ENCODE results near the gene PTPRT. TPM values are rescaled to one million over a fixed set of nuclear protein-coding genes. Genes with fewer than 3 reads are reported as not detected.

Gene PTPRT
- total and polyA plus RNA-seq, 2 of the 4 experiments (the other 2 are of a cell fraction) = not detected

- 0% methylated on average over 1 of the region's 3 CpGs; no CpG with 5 or more reads in 1 of the 2 experiments for whole genome bisulfite sequencing, 2 experiments (ENCODE audit: extremely low coverage in 2 of 2, insufficient read length in 1 of 2)
- H3K4me2 ChIP-seq (ENCODE audit: low read depth, low read length) = no peak overlapping the region
- dilution Hi-C loops (cut with HindIII; ENCODE audit: low sequenced_read_pairs, unreplicated experiment) = no loop called here
Observed at GRCh38 chr20:42444799-42445198, 744.9 kb downstream of the PTPRT start.

More at GRCh38 chr20:42444799-42445198, 744.9 kb downstream of the PTPRT start:
- H3K4ac ChIP-seq (ENCODE audit: low read depth, low read length) = no peak overlapping the region
- intact Hi-C loops (cut with micrococcal nuclease) = no loop called here
- no peak overlapping the region for H3K14ac ChIP-seq (replicated peaks; ENCODE audit: low read depth, low read length)
- H2BK5ac ChIP-seq (ENCODE audit: low read depth, low read length, poor library complexity, severe bottlenecking) = no peak overlapping the region
- H4K20me1 ChIP-seq (ENCODE audit: insufficient read depth, low read length) = no peaks in the 10 kb centered on the region
- BruUV-seq (replicated peaks) = no TSS peak
- H3K27ac ChIP-seq (ENCODE audit: insufficient read depth, low read length) = no peak overlapping the region
- no peak overlapping the region for H2AK5ac ChIP-seq (ENCODE audit: low read depth, low read length)
- no peaks in the 10 kb centered on the region for H3K79me1 ChIP-seq (ENCODE audit: low read depth in 1 of 2, low read length in 2 of 2)
- no peak overlapping the region for H4K5ac ChIP-seq (ENCODE audit: low read depth, low read length)
- no peaks in the 10 kb centered on the region for H3K9me1 ChIP-seq (ENCODE audit: insufficient read depth, low read length)
- H4K8ac ChIP-seq (ENCODE audit: low read depth in 2 of 2, low read length in 2 of 2) = no peak overlapping the region
- H2BK15ac ChIP-seq (ENCODE audit: low read depth, low read length) = no peak overlapping the region
- H3K4me1 ChIP-seq (ENCODE audit: control insufficient read depth, insufficient read depth, low read length) = no peaks in the 10 kb centered on the region
- no peak overlapping the region for H2AK9ac ChIP-seq (replicated peaks; ENCODE audit: low read depth, low read length, poor library complexity)
- no peak overlapping the region for H3K23ac ChIP-seq (ENCODE audit: low read depth, low read length)
- in situ Hi-C loops (cut with MboI; ENCODE audit: low sequenced_read_pairs) = no loop called here
- POLR2A ChIA-PET (ENCODE audit: unreplicated experiment) = no interaction called here
- H3K4me3 ChIP-seq (ENCODE audit: insufficient read depth, low read depth, low read length) = no peak overlapping the region
- H4K91ac ChIP-seq (ENCODE audit: insufficient read depth, low read depth, low read length) = no peak overlapping the region
- TF ChIP-seq POLR2A (IDR thresholded peaks at IDR 0.05; ENCODE audit: low read depth, low read length) (no peak), USF2 (IDR thresholded peaks at IDR 0.05; ENCODE audit: low read depth, low read length) (no peak), MXI1 (IDR thresholded peaks at IDR 0.05; ENCODE audit: borderline replicate concordance, low read depth, low read length) (no peak), BHLHE40 (IDR thresholded peaks at IDR 0.05; ENCODE audit: low read depth, low read length) (no peak), CEBPB (IDR thresholded peaks at IDR 0.05; ENCODE audit: low read depth, low read length) (no peak), NFE2L2 (IDR thresholded peaks at IDR 0.05; ENCODE audit: low read depth, low read length) (no peak), RCOR1 (IDR thresholded peaks at IDR 0.05; ENCODE audit: insufficient replicate concordance, low read length) (no peak), RAD21 (IDR thresholded peaks at IDR 0.05; ENCODE audit: low read length) (no peak), MAFK (IDR thresholded peaks at IDR 0.05; ENCODE audit: low read depth, low read length) (no peak), SMC3 (IDR thresholded peaks at IDR 0.05; ENCODE audit: low read depth, low read length) (no peak), FOS (IDR thresholded peaks at IDR 0.05; ENCODE audit: low read depth, low read length) (no peak), ELK1 (IDR thresholded peaks at IDR 0.05; ENCODE audit: borderline replicate concordance, low read depth, low read length) (no peak), RFX5 (IDR thresholded peaks at IDR 0.05; ENCODE audit: low read depth, low read length) (no peak), MAZ (IDR thresholded peaks at IDR 0.05; ENCODE audit: borderline replicate concordance, low read depth, low read length) (no peak), CTCF (conservative IDR thresholded peaks at IDR 0.05; ENCODE audit: low read depth, low read length) (no peak), CHD1 (IDR thresholded peaks at IDR 0.05; ENCODE audit: low read depth, low read length) (no peak)
- DNase-seq = no peak
- H2BK20ac ChIP-seq (ENCODE audit: low read depth, low read length) = no peak overlapping the region
- no peak overlapping the region for H3K9ac ChIP-seq (ENCODE audit: low read depth, low read length)
- H2AFZ ChIP-seq (replicated peaks; ENCODE audit: low read length, poor library complexity) = no peak overlapping the region
- CTCF ChIA-PET = no interaction called here
- H3K36me3 ChIP-seq (ENCODE audit: control insufficient read depth, insufficient read depth, low read length) = no peaks in the 10 kb centered on the region
- no peak overlapping the region for H2BK120ac ChIP-seq (ENCODE audit: low read depth, low read length)
- no peak overlapping the region for H3K56ac ChIP-seq (ENCODE audit: extremely low read depth, insufficient read depth, low read length)
- H3K18ac ChIP-seq (ENCODE audit: low read depth, low read length) = no peak overlapping the region
- H3K9me3 ChIP-seq (ENCODE audit: control insufficient read depth, insufficient read depth, low read length) = peaks cover 23% of the 10 kb centered on the region
- no peak for ATAC-seq (ENCODE audit: low read depth)
- H3K27me3 ChIP-seq (ENCODE audit: control insufficient read depth, insufficient read depth, low read length) = no peaks in the 10 kb centered on the region

Data from IMR-90 (cell line).